Measurements from ENCODE around the gene PDC.

Gene PDC

GRCh38 chr1:186461014-186461413 lies at the start of gene PDC:
PDC (minus strand) TSS chr1:186461114; CDS start chr1:186449459, 11,655 bp downstream.
- no peak for DNase-seq (ENCODE audit: low spot score)

GRCh38 chr1:186503190-186503589 lies 42.3 kb upstream of the PDC start:
- no peak for DNase-seq (ENCODE audit: low spot score)

DNA sequence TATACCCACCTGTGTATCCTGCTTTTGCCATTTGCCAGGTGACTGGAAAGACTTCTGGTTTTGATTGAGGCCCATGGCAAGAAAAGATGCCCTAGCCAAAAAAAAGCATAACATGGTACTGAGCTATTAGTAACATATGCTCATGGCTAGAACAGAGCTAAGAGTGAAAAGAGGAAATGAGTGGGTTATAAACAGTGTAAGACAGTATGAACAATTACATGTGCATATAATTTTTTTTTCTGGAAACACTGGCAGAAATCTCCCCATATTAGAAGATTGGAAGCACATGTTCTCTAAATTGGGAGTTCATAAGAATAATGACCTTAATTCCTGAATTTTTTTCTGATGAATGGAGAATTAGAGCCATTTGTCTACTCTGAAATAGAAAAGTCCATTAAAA lies 41.2 kb upstream of the PDC start:
- no peak for DNase-seq (ENCODE audit: low spot score)

DNA sequence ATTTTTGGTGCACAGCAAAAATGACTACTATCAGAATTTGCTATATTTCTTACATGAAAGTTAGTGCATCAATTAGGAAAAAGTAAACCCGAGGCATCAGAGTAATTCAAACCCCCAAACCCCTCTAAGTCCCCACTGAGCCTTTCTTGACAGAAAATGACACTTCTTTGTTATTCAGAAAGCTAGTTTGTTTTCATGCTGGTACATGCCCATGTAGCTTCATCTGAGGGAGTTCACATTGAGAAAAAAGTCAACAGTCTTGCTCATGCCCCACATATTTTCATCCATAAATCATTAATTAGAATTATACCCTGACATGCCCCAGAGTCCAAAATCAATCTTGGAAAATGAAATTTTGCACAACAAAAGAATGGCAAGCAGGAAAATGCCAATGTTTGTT lies 39.9 kb upstream of the PDC start:
- DNase-seq (ENCODE audit: low spot score): no peak

DNA sequence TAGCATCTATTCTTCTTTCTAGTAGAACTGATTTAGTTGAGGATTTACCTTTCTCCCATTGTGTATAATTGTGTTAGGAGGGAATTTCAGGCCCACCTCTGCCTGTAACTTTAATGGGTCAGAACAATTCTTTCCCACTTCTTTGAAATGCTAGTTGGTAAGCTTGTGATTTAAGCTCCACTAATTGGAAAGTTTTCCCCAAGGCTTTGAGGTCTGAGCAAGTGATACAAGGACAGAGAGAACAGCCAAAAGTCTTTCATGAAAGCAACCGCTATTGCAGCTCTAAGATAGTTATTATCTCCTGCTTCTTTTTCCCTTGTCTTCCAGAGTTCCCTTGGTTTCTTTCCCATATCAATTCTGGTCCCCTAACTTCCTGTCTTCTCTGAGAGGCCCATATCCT lies 38.7 kb upstream of the PDC start:
- no peak for DNase-seq (ENCODE audit: low spot score)

- no peak for DNase-seq (ENCODE audit: low spot score)
Measured at GRCh38 chr1:186498695-186499389, 37.9 kb upstream of the PDC start.

GRCh38 chr1:186498071-186498470 lies 37.2 kb upstream of the PDC start:
- DNase-seq (ENCODE audit: low spot score): no peak

GRCh38 chr1:186497651-186498050 lies 36.7 kb upstream of the PDC start:
- no peak for DNase-seq (ENCODE audit: low spot score)

GRCh38 chr1:186496171-186496851 lies 35.4 kb upstream of the PDC start:
- no peak for DNase-seq (ENCODE audit: low spot score)

- DNase-seq (ENCODE audit: low spot score): no peak
Measured at GRCh38 chr1:186494832-186495271, 33.9 kb upstream of the PDC start.

DNA sequence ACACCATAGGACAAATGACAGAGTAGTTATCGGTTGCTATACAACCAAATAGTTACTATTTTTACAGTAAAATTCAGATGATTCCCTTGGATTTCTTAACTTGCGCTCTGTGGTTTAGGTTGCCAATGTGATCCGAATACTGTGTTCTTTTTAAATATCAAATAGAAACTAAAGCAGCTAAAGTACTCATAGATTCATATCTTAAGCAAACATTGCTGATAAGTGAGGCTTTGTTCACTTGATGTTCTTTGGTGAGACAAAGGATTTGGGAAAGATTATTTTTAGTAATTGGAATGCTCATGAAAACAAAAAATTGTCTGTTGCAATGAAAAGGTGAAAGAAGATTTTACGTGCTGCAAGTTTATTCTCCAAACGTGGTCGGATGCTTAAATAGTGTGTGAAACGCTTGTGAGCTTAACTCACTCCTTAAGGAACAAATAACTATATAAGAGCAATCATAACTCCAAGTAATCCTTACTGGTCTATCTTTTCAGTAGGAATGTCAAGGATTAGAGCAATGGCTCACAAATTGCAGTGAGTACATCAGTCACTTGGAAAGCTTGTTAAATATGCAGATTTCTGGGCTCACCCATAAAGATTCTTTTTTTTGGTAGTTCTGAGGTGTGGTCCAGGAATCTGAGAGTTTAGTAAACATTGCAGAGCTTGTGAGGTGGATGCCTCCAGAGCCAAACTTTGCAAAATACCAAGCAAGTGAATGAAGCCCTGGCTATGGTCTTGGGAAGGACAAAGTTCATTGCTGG lies 31.8 kb upstream of the PDC start:
- no peak for DNase-seq (ENCODE audit: low spot score)

GRCh38 chr1:186491336-186491735 lies 30.4 kb upstream of the PDC start:
- no peak for DNase-seq (ENCODE audit: low spot score)

DNA sequence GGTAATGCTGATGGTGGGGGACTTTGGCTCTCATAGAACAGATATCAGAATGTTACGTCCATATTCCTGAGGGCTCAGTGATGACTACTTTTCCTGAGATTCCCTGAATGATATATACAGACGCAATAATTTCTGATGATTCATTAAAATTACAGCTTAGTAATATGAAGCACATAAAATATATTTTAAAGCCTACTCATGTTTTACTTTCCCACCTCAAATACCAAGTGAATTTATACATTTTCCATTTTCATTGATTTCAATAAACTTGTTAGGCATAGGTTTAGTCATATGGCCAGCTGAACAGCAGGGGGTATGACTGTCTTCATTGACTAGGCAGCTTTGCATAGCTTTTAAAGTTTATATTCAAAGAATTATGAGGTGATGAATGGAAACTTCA lies 26.2 kb upstream of the PDC start:
- no peak for DNase-seq (ENCODE audit: low spot score)

GRCh38 chr1:186486061-186486460 lies 25.1 kb upstream of the PDC start:
- no peak for DNase-seq (ENCODE audit: low spot score)

DNA sequence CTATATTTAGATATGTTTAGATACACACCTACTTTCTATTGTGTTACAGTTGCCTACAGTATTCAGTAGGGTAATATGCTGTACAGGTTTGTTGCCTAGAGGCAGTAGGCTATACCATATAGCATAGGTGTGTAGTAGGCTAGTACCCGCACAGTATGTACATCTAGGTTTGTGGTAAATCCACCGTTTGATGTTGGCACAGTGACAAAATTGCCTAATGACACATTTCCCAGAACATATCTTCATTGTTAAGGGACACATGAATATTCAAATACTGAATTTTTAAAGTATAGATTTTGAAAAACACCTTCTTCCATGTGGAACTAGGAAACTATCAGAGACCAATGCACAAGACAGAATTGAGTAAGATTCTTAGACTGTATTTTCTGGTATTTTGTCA lies 22.6 kb upstream of the PDC start:
- DNase-seq (ENCODE audit: low spot score): no peak

- DNase-seq (ENCODE audit: low spot score): peak; percentile 35
Measured at GRCh38 chr1:186482661-186483255, 21.8 kb upstream of the PDC start.

DNA sequence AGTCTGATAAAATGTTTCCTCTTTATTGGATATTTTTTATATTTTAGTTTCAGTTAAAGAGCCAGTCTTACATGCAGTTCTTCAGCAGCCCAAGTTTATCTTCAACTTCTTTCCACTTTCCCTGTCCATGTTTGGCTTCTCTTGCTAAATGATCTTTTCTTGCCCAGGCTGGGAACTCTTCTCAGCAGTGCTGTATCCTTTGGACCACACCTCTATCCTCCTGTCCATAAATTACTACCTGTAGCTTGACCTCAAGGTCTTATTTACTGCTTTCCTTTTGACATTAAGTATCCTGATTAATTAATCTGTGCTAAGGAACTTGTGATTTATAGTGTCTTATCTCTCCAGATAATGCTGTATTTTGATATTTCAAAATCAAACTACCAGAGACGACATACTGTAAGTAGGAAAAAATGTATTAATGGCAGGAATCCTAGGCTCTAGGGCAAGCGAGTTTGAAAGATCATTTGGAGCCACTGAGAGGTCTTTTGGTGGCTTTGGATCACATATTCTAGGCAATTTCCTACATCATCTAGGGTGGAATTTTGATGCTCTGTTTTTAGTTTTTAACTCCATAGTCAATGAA lies 20.5 kb upstream of the PDC start:
- no peak for DNase-seq (ENCODE audit: low spot score)

- no peak for DNase-seq (ENCODE audit: low spot score)
Measured at GRCh38 chr1:186479162-186479561, 18.2 kb upstream of the PDC start.

DNA sequence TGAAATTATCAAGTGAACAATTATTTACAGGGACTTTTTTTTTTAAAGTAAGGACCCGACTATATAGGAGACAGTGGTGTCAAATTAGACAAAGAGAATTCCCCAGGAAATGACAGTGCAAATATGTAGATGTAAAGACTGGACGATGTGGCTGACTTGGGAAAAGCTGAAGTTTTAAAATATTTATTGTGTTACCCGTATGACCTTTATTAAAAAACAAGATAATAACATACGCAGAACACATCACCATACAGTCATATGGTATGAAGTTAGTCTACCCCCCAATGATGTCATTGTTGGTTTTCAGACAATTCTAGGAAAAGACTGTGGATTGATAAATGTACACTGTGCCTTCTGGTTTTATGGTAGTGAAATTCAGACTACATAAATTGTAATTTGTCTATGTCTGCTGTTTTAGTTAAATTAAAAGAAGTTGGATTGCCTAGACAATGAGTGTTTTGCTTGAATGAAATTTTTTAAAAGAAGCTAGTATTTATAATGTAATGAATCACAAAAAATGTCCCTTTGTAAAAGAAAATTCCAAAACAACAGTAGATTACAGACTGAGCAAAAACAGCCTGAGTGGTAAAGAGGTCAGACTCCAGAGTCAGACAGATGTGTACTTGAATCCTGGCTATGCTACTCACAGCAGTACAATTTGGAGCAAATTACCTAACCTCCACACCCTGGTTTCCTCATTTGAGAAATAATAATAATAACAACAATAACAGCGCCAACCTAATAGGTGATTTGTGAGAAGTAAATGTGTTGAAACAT lies 15.5 kb upstream of the PDC start:
- DNase-seq (ENCODE audit: low spot score): no peak

DNA sequence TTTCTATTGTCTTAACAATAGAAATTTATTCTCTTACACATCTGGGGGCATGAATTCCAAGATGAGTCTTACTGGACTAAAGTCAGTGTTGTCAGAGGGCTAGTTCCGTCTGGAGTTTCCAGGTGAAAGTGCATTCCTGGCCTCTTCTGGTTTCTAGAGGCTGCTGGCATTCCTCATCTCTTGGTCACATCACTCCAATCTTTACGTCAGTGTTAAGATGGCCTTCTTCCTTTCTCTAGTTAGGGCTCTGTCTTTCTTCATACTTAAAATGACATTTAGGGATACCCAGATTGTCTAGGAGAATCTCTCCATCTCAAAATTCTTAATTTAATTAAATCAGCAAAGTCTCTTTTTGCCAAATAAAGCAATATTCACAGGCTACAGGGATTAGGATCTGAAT lies 13.3 kb upstream of the PDC start:
- DNase-seq (ENCODE audit: low spot score): no peak

DNA sequence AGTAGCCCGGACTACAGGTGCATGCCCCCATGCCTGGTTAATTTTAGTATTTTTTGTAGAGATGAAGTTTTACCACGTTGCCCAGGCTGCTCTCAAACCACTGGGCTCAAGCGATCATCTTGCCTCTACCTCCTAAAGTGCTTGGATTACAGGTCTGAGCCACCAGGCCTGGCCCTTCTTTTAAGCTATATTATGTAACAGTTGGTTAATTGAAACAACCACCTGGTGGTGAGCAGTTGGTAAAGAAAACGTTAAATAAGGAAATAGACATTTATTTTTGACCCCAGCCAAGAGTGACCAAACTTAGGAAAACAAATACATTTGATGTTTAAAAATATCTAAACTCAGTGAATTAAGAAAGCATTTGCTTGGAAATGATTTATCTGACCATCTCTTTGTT lies 12.1 kb upstream of the PDC start:
- no peak for DNase-seq (ENCODE audit: low spot score)

- no peak for DNase-seq (ENCODE audit: low spot score)
Measured at GRCh38 chr1:186465946-186466345, 5.0 kb upstream of the PDC start.

Measured in germinal center (tissue), 1 donor.